Uterus (tissue), 2 donors: ENCODE measurements around the gene ABCG5.

ENCODE experiments used
- CTCF ChIP-seq, 4 experiments: fragments of 200-600 bp in 2 of 4; fragments of 450-650 bp in 2 of 4; sonication (generic) in 2 of 4; IDR thresholded peaks; one replicate each; pipeline ENCODE4 v1.5.1; 2016 to 2019; ENCODE audit warnings: antibody characterized with exemption in 4 of 4, mild to moderate bottlenecking in 2 of 4, moderate library complexity in 1 of 4
- POLR2A ChIP-seq, 2 donors: fragments of 450-650 bp; IDR thresholded peaks; one replicate each; pipeline ENCODE4 v1.6.1; 2016; ENCODE audit warnings: antibody characterized with exemption in 2 of 2, mild to moderate bottlenecking in 1 of 2, moderate library complexity in 1 of 2

DNA sequence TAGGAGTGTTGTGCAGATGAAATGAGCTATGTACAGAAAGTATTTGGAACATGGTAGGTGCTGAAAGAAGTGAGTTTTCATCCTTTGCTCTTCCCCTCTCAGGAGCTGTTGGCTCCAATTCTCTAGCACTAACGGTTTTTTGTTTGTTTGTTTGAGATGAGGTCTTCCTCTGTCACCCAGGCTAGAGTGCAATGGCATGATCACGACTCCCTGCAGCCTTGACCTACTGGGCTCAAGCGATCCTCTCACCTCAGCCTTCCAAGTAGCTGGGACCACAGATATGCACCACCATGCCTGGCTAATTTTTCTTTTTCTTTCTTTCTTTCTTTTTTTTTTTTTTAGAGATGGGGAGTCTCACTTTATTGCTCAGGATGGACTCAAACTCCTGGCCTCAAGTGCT is 12.8 kb downstream of the ABCG5 start:
- no peak for TF ChIP-seq CTCF (IDR thresholded peaks at IDR 0.05)
- TF ChIP-seq POLR2A (IDR thresholded peaks at IDR 0.05), result no peak
